HG03442 (cell line): ENCODE data around the gene XRCC3.
"Not testable (repeated sequence)": the region's sequence is repeated elsewhere in the genome, so short reads cannot be mapped to it uniquely, and the experiment has no call there.

ENCODE experiments used
- ATAC-seq: cut with Tn5 transposase; IDR thresholded peaks from one replicate; pipeline ENCODE4 v1.9.1; 2021; ENCODE audit warnings: mild to moderate bottlenecking, moderate library complexity; ENCODE audit not compliant: unreplicated experiment

Gene XRCC3

GRCh38 chr14:103671911-103672310, 43.3 kb downstream of the XRCC3 start:
- ATAC-seq, result no peak

DNA sequence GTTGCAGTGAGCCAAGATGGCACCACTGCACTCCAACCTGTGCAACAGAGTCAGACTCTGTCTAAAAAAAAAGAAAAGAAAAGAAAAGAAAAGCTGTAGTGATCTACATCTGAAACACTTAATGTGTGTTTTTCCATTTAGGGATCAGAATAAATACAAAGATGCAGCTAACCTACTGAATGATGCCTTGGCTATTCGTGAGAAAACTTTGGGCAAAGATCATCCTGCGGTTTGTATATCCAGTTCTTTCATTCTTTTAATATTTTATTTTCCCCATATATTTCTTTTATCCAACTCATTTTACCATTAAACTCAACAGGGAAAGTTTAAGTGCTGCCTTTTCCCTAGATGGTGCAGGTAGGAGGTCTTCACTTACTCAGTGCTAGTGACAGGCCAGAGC, 45.9 kb downstream of the XRCC3 start:
- ATAC-seq, result no peak

DNA sequence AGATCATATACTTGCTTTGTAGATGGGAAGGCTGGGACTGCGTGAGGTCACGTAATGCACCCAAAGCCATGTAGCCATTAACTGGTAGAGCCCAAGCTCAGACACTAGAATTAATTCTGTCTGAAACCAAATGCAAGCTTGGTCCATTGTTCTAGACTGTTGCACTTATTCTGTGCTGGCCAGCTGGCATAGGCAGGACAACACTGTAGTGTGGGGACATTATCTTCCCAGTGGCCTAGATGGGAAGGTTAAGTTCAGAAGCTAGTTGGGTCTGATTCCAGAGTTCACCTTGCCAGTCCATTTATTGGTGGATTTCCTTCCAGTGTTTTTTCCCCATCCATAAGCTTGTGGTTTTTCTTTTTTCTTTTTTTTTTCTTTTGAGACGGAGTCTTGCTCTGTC, 47.1 kb downstream of the XRCC3 start:
- no peak for ATAC-seq

DNA sequence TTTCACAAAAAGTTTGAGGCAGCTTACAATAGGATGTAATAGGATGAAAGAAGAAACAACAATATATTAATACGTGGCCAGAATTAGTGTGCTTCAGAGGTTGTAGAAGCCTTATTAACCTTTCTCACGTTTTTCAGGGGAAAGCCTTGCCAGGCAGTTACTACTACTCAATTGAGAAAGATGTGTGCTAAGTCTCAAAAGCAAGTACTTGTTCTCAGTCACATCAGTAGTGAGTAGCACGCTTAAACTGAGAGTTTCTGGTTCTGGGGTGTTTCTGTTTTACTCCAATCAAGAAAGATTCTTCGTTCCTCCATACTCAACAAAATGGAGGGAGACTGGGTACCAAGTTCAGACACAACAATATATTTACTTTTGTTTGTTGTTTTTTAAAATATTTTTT, 47.6 kb downstream of the XRCC3 start:
- no peak for ATAC-seq

DNA sequence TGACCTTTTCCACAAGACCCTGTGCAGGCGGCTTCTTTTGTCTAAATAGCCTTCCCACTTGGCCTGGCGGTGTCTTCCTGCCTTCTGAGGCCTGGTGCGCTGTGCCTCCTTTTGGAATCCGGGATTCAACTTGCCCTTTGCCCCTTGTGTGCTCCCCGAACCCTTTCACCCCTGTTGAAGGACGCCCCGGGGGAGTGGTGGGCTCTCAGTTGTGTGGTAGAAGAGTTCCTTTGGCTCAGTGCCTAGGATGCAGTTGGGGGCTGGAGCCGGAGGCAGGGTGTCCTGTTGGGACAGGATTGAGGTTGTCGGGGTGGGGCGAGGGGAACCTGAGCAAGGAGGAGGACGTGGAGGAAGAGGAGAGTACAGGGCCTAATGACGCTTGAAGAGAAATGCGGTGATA, 51.7 kb downstream of the XRCC3 start:
- ATAC-seq, result no peak

DNA sequence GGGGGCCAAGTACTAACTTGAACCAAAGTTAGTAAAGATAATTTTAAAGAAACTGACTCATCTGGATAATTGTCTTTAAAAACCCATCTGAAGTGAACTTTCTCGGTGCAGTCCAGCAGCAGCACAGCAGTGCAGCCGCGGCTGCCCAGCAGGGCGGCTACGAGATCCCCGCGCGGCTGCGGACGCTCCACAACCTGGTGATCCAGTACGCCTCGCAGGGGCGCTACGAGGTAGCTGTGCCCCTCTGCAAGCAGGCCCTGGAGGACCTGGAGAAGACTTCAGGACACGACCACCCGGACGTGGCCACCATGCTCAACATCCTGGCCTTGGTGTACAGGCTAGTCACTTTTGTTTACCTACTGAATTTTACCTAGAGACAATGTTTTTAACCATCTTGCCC, 52.7 kb downstream of the XRCC3 start:
- ATAC-seq, result no peak

- ATAC-seq, result no peak
Measured at GRCh38 chr14:103662029-103662428, 53.2 kb downstream of the XRCC3 start.

GRCh38 chr14:103659631-103660030, 55.6 kb downstream of the XRCC3 start:
- ATAC-seq, result no peak

DNA sequence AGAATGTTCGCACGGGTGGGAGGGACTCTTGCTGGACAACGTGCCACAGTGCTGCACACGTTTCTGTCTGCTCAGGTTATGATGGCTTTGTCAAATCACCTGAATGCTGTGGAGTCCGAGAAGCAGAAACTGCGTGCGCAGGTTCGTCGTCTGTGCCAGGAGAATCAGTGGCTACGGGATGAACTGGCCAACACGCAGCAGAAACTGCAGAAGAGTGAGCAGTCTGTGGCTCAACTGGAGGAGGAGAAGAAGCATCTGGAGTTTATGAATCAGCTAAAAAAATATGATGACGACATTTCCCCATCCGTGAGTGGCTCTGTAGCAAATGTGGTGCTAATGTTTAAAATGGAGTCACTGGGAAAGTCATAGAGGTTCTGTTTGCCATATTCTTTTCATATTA, 57.8 kb downstream of the XRCC3 start:
- no peak for ATAC-seq

GRCh38 chr14:103656756-103657133, 58.5 kb downstream of the XRCC3 start:
- ATAC-seq, result no peak

DNA sequence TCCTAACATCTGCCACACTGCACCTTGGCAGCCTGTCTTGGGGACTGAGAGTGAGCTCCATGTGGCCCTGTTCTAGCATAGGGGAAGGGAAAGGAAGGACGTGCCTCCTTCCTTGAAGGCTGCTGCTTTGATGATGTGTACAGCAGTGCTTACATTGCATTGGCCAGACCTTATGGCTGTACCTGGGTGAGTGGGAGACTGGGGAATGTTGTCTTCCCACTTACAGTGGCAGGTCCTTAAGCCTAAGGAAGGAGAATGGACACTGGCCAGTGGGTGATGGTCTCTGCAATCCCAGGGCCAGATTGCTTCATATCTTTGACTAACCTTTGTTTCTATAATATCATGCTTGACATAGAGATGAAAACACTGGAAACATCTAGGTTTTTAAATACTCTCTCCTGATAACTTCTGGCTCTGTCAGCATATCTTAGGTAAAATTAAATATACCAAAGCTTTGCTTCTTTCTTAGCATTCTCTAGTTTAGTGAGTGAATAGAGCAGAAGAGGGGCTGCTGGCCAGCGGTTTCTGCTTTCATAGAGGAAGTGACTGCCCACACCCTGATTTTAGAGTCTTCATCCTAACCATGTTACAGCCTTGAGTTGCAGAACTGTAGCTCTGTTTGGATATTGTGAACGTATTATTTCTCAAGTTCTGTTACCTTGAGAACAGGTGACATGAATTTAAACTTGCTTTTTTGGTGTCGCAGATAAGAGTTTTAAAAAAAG, 59.1 kb downstream of the XRCC3 start:
- ATAC-seq, result no peak

DNA sequence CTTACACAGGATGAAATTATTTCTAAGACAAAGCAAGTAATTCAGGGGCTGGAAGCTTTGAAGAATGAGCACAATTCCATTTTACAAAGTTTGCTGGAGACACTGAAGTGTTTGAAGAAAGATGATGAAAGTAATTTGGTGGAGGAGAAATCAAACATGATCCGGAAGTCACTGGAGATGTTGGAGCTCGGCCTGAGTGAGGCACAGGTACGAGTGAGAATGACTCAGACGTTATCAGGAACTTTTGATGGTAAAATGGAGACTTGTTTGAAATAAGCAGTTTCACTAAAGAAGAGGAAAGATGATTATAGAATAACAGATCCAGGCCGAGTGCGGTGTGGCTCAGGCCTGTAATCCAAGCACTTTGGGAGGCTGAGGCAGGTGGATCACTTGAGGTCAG, 60.6 kb downstream of the XRCC3 start:
- no peak for ATAC-seq

DNA sequence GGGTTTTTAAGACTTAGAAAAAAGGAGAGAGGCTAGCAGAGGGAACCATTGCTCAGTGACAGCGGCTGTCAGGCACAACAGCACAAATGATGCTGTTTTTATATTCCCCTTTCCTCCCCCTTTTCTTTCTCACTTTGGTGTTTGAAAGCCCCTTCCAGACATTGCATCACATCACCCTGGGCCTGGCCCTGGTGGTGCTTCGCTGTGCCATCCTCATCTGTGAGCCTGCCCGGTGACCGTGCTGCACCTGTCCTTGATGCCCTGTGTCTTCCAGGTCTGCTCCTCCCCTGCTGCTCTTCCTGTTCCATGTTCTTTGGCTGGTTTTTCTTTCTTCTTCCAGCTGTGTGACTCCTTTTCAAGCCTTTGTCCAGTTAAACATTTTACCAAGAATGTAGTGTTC, 61.4 kb downstream of the XRCC3 start:
- ATAC-seq, result no peak

DNA sequence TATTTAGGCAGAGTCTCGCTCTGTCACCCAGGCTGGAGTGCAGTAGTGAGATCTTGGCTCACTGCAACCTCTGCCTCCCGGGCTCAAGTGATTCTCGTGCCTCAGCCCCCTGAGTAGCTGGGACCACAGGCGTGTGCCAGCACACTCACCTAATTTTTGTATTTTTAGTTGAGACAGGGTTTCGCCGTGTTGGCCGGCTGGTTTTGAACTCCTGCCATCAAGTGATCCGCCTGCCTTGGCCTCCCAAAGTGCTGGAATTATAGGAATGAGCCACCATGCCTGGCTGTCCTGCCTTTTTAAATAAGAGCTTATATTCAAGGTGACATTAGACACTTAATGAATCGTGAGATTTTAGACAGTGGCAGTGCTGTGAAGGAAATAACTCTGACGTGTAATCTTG, 61.9 kb downstream of the XRCC3 start:
- ATAC-seq, result not testable (repeated sequence)

DNA sequence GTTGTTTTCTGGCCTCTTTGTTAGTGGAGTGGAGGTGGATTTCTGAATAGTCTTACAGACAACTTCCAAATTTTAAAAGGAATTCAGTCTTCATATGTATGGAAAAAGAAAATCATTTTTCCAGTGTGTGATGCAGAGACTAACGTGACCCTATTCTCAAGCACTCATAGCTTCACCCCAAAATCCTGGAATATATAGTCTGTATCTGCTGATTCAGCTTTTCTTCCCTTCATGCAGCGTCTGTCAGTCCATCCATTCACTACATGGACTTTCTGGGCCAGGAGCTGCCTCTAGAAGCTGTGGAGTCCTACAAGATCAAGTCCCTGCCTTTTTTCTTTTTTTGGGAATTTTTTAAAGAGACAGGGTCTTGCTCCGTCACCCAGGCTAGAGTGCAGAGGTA, 62.4 kb downstream of the XRCC3 start:
- ATAC-seq, result no peak

- ATAC-seq, result no peak
Measured at GRCh38 chr14:103651585-103651984, 63.7 kb downstream of the XRCC3 start.

GRCh38 chr14:103650213-103650612, 65.0 kb downstream of the XRCC3 start:
- ATAC-seq, result no peak

- no peak for ATAC-seq
Measured at GRCh38 chr14:103649001-103649400, 66.2 kb downstream of the XRCC3 start.
